HUDEP-2 (cell line): ENCODE measurements around the gene FAM3C.

Experiments
- DNase-seq, 76 experiments: peaks; one replicate each; lab custom pipeline; 2025; ENCODE audit not compliant: unreplicated experiment in 76 of 76; lab: John Stamatoyannopoulos, UW

FAM3C gene

DNA sequence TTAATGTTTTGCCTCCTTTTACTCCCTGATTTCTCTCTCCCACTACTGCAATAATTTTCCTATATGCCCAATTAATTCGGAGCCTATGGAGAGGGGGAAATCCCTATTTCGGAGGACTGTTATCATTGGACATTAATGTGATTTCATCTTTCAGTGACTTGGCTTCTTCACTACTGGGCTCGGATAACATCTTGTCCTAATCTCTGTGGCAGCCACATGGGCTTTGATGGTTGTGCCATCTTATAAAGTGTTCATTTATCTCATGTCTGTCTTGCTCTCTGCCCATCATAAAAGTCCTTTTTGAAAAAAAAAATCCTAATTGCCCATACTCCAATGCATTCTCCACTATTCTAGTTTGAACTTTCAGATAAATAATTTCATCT, 15.5 kb upstream of the FAM3C start:
- DNase-seq = no peak

DNA sequence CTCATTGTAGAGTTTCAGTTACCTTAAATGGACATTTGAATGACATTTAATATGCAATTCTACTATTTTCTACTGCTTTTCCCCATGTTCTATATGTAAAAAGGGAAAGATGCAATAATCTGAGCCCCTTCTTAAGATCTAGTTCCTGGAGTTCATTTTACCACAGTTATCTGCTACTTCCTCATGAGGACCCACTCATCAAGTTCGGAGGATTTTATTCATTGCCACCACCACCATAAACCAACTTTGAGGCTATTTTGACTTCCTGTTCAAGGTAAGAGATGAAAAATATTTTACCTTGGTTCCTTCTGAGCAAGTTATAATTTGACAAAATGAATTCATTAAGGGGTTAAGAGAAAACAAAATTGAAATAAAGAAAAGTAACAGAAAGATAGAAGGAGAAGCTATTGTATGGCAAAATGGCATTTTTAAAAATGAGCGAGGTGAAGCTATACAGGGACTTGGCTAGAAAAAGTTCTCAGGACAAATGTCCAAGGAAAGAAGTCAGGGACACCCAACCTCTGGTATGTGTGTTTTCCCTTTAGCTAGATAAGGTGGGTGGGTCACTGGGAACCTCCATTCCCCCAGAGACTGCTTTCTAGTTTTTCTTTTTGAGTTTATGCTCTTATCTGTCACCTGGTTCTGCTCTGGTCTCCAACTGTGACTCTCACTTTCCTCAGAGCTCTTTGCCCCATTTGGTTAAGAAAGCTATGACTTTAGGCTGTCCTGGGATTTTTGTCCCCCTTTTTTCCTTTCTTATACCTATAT, 14.9 kb upstream of the FAM3C start:
- no peak for DNase-seq

DNA sequence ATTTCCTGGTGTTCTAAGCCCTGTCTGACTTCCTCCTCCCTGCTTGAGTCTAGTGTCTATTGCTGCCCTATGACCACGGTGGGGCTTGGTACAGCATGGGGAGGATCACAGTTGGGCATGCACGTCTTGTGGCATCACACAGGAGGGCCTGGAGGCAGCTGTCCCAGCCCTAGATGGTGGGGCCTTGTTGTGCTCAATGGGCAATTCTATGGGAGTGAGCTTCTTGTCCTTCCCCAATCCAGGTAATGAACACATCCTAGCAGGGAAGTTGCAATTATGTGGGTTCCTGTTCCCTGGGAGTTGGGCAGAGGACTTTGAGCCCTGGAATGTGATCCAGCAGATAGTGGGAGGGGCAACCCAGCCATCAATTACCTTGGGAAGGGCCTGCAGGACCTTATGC, 10.8 kb upstream of the FAM3C start:
- DNase-seq = no peak

DNA sequence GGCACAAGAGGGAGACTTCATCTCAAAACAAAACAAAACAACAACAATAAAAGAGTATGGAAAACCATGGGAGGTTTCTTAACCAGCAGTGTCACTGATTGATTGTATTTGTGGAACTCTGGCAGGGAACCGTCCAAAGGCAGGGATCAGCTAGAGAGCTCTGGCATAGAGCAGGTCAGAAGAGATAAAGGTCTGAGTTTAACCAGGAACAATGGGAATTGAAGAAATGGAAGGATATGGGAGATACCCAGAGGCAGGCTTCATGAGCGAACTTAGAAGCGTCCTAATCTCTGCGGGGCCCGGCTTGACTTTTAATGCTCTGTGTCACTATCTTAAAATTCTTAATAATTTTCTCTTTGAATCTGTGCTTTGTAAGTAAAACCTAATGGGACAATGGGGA, 10.4 kb upstream of the FAM3C start:
- DNase-seq = no peak

GRCh38 chr7:121404348-121404747, 8.2 kb upstream of the FAM3C start:
- DNase-seq = no peak

DNA sequence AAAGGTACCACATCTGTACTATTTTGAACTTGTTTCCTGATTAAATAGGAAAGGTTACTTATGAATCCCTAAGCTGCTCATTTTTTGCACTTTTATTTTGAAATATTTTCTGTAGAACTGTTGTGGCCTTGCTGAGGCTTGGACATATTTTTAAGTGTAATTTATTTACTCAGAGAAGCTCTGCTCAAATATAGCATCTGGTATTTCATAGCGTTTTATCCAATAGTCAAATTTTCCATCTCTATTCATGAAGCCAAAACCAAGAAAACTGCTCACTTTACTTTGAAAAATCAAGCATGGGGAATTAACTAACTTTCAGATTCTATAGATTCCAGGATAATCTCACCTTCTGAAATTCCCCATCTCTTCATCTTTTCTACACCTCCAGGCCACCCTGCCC, 6.6 kb upstream of the FAM3C start:
- no peak for DNase-seq

DNA sequence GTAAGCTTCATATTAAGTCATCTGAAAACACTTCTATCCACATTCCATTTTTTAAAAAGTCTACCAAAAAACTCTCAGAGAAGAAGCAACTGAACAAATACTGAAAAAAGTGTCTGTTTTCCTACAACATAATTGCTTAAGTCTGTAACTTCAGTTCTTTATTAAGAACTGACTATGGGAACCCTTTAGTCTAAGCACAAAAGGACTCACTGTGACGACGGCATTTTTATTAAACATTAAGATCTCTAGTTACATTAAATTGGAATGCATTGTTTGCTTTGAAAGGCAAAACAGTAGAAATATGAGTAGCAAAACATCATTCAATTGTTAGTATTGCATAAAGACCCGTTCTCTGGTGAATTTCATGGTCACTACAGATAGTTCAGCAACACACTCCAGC, 5.8 kb upstream of the FAM3C start:
- no peak for DNase-seq

GRCh38 chr7:121398246-121398645, 2.1 kb upstream of the FAM3C start:
- DNase-seq = peak in 2 of 76 experiments; percentile 1 to 4

GRCh38 chr7:121397822-121398221, 1.7 kb upstream of the FAM3C start:
- no peak for DNase-seq

DNA sequence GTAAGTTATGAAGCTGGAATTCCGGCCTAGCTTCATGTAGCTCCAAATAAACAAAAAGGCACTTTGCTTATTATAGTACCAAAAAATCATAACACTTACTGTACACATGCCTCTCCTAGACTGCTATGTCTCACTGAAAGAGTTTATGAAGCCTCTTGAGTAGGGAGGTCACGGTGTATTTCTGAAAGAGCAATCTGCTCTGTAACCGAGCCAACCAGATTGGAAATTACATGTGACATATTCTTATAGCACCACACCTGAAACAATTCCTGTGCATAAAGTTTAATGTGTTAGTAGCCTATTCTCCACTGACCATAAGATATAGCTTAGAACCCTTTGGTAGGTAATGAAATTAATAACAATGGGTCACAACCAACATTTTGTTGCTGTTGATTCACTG, 1.3 kb upstream of the FAM3C start:
- DNase-seq = no peak

DNA sequence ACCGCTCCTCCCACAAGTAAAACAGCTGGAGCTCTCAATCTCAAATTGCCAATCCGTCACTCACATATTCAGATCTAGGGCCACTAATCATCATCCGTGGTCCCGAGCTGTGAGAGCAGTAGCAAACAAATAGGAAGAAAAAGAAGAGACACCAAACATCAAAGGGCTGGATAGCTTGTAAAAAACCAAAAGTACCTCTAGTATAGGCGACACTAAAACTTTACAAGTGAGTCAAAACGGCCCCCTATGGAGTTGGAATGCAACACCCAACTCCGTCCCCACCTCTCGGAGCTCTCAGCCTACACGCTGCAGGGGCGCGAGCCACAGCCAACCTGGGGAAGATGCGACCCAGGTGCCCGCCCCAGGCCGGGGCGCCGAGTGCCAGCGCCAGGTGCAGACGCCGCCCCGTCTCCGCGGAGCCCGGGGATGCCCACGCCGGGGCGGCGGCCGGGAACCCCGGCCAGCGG, 581 bp downstream of the FAM3C start:
- peak in 12 of 76 experiments; percentile 5 to 54 (median 25) for DNase-seq

- DNase-seq = peak in 10 of 76 experiments; percentile 1 to 34 (median 12)
Measured at GRCh38 chr7:121394709-121395140, 1.4 kb downstream of the FAM3C start.

- DNase-seq = no peak
Measured at GRCh38 chr7:121393005-121393366, 3.1 kb downstream of the FAM3C start.

DNA sequence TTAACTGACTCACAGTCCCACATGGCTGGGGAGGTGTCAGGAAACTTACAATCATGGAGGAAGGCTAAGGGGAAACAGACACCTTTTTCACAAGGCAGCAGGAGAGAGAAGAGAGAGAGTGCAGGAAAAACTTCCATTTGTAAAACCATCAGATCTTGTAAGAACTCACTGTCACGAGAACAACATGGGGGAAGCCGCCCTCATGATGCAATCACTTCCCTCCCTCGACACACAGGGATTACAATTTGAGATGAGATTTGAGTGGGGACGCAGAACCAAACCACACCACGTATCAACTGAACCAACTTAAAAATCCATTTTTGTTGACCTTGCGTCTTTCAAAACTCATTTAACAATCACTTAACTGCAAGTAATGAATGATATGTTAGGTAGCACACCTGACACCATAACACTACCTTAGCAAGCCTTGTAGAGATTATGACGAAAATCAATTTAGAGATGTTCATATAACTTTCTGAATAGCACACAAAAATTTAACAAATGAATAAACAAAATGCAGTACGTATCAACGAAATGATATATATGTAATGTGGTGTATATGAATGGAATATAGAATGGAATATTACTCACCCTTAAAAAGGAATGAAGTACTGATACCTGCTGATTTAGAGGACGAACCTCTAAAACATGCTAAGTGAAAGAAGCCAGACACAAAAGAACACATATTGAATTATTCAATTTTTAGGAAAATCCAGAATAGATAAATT, 3.7 kb downstream of the FAM3C start:
- no peak for DNase-seq

DNA sequence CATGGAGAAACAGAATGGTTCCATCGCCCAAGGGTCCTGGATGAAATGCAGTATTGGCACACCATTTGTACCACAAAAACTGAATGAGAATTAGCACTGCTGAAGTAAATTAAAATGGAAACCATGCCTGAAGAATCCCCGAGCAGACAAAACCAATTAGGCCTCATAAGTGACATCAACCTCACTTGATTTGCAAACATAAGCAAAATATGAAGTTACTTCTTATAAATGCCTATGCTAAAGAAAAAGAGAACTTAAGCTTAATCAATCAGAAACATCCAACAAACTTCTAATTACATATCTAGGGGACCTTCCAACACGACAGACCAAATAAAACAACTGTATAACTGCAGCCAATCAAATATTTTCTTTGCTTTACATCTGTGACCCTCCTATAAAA, 4.4 kb downstream of the FAM3C start:
- no peak for DNase-seq

DNA sequence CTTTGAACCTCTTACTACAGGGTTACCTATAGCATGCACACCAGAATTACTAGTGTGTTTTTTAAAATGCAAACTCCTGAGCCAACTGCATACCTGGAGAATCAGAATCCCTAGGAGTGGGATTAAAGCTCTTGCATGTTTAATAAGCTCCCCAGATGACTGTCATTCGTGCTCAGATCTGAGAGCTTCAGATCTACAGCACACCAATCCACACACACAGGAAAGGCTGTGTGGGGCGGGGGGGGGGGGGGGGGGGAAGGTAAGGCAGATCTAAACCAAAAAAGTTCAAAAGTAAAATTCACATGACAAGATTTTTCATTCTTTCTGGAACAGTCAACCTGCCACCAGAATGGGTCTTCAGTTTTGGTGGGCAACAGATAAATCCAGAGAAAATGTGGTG, 5.5 kb downstream of the FAM3C start:
- no peak for DNase-seq

- no peak for DNase-seq
Measured at GRCh38 chr7:121390109-121390508, 6.0 kb downstream of the FAM3C start.

- DNase-seq = no peak
Measured at GRCh38 chr7:121388950-121389349, 7.2 kb downstream of the FAM3C start.

GRCh38 chr7:121385800-121386179, 10.3 kb downstream of the FAM3C start:
- no peak for DNase-seq

GRCh38 chr7:121385056-121385799, 10.9 kb downstream of the FAM3C start:
- no peak for DNase-seq

GRCh38 chr7:121384265-121384664, 11.8 kb downstream of the FAM3C start:
- no peak for DNase-seq
